ENCODE results near the gene ZFYVE28. TPM values are rescaled to one million over a fixed set of nuclear protein-coding genes. Genes with fewer than 3 reads are reported as not detected.

The ZFYVE28 gene
- polyA plus RNA-seq, 1 of the 3 experiments (the other 2 are of a cell fraction) = 3.2 TPM

DNA sequence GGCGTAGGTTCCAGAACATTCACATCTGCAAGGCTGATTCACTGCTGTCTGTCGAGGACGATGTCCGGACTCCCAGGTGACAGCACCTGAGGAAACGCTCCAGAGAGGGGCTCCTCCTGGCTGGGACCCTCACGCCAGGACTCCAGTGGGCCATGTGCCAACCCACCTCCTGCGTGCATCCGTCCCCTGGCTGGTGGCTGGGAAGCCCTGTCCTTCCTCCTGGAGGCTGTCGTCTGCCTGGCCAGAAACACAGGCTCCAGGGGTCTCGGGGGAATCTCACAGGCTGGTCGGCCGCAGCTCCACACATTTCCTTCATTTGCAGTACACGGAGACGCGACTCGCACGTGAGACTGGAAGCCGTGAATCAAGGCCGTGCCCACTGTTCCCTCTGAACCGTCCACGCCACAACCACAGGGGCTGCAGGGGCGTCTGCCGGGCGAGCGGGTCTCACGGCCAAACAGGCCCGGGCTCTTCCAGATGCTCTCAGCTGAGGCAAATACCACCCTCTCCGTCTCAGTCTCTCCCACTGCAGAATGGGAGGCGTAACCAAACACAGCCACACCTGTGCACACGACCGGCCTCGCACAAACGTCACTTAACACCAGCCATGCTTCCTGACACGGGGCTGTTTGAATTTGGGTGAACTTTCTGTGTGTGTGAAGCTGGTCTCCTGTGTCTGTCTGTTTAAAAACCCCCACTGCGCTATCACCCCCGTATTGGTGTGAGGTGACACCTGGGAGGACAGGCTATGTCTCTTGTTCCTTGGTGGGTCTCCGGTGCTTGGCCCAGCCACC lies 117.8 kb downstream of the ZFYVE28 start:
- H3K9ac ChIP-seq = no peak overlapping the region
- DNase-seq = no peak
- TF ChIP-seq CHD2 (IDR thresholded peaks at IDR 0.05; ENCODE audit: low read length, partially characterized antibody) (no peak), POLR2AphosphoS5 (IDR thresholded peaks at IDR 0.05; ENCODE audit: low read depth, low read length) (no peak), NRF1 (IDR thresholded peaks at IDR 0.05; ENCODE audit: low read depth, low read length) (no peak), FOSL2 (IDR thresholded peaks at IDR 0.05; ENCODE audit: borderline replicate concordance, low read depth) (no peak), NFIC (IDR thresholded peaks at IDR 0.05; ENCODE audit: borderline replicate concordance) (no peak), JUND (IDR thresholded peaks at IDR 0.05) (no peak), USF2 (IDR thresholded peaks at IDR 0.05; ENCODE audit: borderline replicate concordance, low read depth, low read length) (no peak), SIN3A (IDR thresholded peaks at IDR 0.05; ENCODE audit: borderline replicate concordance, low read depth, low read length) (no peak), MXI1 (IDR thresholded peaks at IDR 0.05; ENCODE audit: low read depth, low read length) (no peak), PBX3 (IDR thresholded peaks at IDR 0.05) (no peak), FOXM1 (IDR thresholded peaks at IDR 0.05; ENCODE audit: low read depth) (no peak), MEF2A (IDR thresholded peaks at IDR 0.05; ENCODE audit: borderline replicate concordance, low read depth) (no peak), EZH2phosphoT487 (IDR thresholded peaks at IDR 0.05; ENCODE audit: borderline replicate concordance, low read depth) (no peak)
- TF ChIP-seq, protein P1, sequence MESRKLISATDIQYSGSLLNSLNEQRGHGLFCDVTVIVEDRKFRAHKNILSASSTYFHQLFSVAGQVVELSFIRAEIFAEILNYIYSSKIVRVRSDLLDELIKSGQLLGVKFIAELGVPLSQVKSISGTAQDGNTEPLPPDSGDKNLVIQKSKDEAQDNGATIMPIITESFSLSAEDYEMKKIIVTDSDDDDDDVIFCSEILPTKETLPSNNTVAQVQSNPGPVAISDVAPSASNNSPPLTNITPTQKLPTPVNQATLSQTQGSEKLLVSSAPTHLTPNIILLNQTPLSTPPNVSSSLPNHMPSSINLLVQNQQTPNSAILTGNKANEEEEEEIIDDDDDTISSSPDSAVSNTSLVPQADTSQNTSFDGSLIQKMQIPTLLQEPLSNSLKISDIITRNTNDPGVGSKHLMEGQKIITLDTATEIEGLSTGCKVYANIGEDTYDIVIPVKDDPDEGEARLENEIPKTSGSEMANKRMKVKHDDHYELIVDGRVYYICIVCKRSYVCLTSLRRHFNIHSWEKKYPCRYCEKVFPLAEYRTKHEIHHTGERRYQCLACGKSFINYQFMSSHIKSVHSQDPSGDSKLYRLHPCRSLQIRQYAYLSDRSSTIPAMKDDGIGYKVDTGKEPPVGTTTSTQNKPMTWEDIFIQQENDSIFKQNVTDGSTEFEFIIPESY (IDR thresholded peaks at IDR 0.05; ENCODE audit: borderline replicate concordance, low read depth) = no peak
- H2AFZ ChIP-seq (ENCODE audit: low read depth) = no peak overlapping the region
- H3K9me2 ChIP-seq = no peaks in the 10 kb centered on the region
- no peak overlapping the region for H3K4me2 ChIP-seq
- H3K27ac ChIP-seq (ENCODE audit: low read depth in 2 of 2, low read length in 1 of 2) = no peak overlapping the region
- H3K9me3 ChIP-seq = no peaks in the 10 kb centered on the region
- peaks cover 0 to 13% of the 10 kb centered on the region in 2 experiments; a peak in 1 of 4 replicates for H3K4me1 ChIP-seq (ENCODE audit: control insufficient read depth in 1 of 2, insufficient read depth in 2 of 2, low read depth in 1 of 2, low read length in 1 of 2)
- no peaks in the 10 kb centered on the region for H3F3A ChIP-seq (replicated peaks; ENCODE audit: insufficient read depth)
- H3K79me2 ChIP-seq (ENCODE audit: insufficient read depth) = no peaks in the 10 kb centered on the region
- ChIA-PET CTCF (no interaction called here), POLR2A (no interaction called here)
- 92% methylated on average over 25 of the region's 37 CpGs for WGBS (ENCODE audit: low lambda C conversion rate)
- H3K27me3 ChIP-seq (ENCODE audit: insufficient read depth) = no peaks in the 10 kb centered on the region
- no peak overlapping the region for H3K4me3 ChIP-seq (ENCODE audit: low read depth in 2 of 2, low read length in 1 of 2)
- no peaks in the 10 kb centered on the region for H3K36me3 ChIP-seq (replicated peaks in 1 of 2; ENCODE audit: control insufficient read depth in 1 of 2, insufficient read depth in 2 of 2, low read length in 1 of 2)
- H4K20me1 ChIP-seq (ENCODE audit: insufficient read depth) = no peaks in the 10 kb centered on the region

All from SK-N-SH (cell line).